Peyer's patch (tissue), 4 donors: Measurements from ENCODE around the gene OBSCN. TPM values are rescaled to one million over a fixed set of nuclear protein-coding genes. Genes with fewer than 3 reads are reported as not detected.
A peak's percentile ranks its signal among the peaks of the same experiment; 100 is the strongest.

ENCODE experiments used
- DNase-seq, 3 donors: peaks; one replicate each; pipeline ENCODE4 v3.0.0-alpha.2; 2017 to 2019
- H3K27ac ChIP-seq, 4 donors: fragments of 200-600 bp; sonication (generic); one replicate each; pipeline ENCODE4 v1.5.1; 2016 to 2019
- H3K27me3 ChIP-seq, 2 donors: fragments of 200-600 bp; sonication (generic); one replicate each; pipeline ENCODE4 v1.5.1; 2019
- H3K36me3 ChIP-seq, 3 donors: fragments of 200-600 bp; sonication (generic); one replicate each; pipeline ENCODE4 v1.5.1; 2016 to 2019
- H3K4me1 ChIP-seq, 4 donors: fragments of 200-600 bp; sonication (generic); one replicate each; pipeline ENCODE4 v1.5.1; 2016 to 2019
- H3K4me3 ChIP-seq, 4 donors: fragments of 200-600 bp; sonication (generic); 1 replicate in 3 of 4; 2 replicates in 1 of 4; pipeline ENCODE4 v1.5.1; 2016 to 2019; ENCODE audit warnings: mild to moderate bottlenecking in 1 of 4
- H3K9me3 ChIP-seq, 4 donors: fragments of 200-600 bp; sonication (generic); one replicate each; pipeline ENCODE4 v1.5.1; 2016 to 2019; ENCODE audit warnings: mild to moderate bottlenecking in 1 of 4
- CTCF ChIP-seq, 6 experiments: fragments of 450-650 bp in 4 of 6; fragments of 200-600 bp in 2 of 6; sonication (generic) in 1 of 6; IDR thresholded peaks; one replicate each; pipeline ENCODE4 v1.5.1; 2017 to 2019; ENCODE audit warnings: antibody characterized with exemption in 6 of 6, mild to moderate bottlenecking in 3 of 6, moderate library complexity in 1 of 6
- POLR2A ChIP-seq, 2 donors: fragments of 450-650 bp; IDR thresholded peaks; one replicate each; pipeline ENCODE4 v1.5.1; 2017; ENCODE audit warnings: antibody characterized with exemption in 2 of 2, mild to moderate bottlenecking in 2 of 2, moderate library complexity in 2 of 2
- total RNA-seq, 4 donors: library from RNA; depleted of rRNA; stranded (reverse); fragments of >200 nt; gene quantifications; one replicate each; pipeline ENCODE4 v1.1.0, GENCODE V29; 2016

OBSCN gene
- total RNA-seq, 4 donors from 2014 or later: 5.8 to 136 (median 34.4) TPM

GRCh38 chr1:228396770-228397662 lies 189.2 kb downstream of the OBSCN start:
- Histone ChIP-seq H3K4me1 (no peaks in the 10 kb centered on the region), H3K36me3 (peaks cover 0 to 84% (median 0%) of the 10 kb centered on the region in 3 donors), H3K4me3 (no peak overlapping the region), H3K27ac (no peak overlapping the region), H3K27me3 (no peaks in the 10 kb centered on the region), H3K9me3 (no peaks in the 10 kb centered on the region)
- peak in 1 of 3 donors; percentile 43 for DNase-seq
- TF ChIP-seq POLR2A (IDR thresholded peaks at IDR 0.05) (no peak), CTCF (IDR thresholded peaks at IDR 0.05) (no peak)

- H3K9me3 ChIP-seq: no peaks in the 10 kb centered on the region
- no peak for DNase-seq
- no peaks in the 10 kb centered on the region for H3K27me3 ChIP-seq
- TF ChIP-seq CTCF (IDR thresholded peaks at IDR 0.05) (no peak), POLR2A (IDR thresholded peaks at IDR 0.05) (no peak)
- no peak overlapping the region for H3K27ac ChIP-seq
- peaks cover 0 to 84% (median 0%) of the 10 kb centered on the region in 3 donors for H3K36me3 ChIP-seq
- H3K4me1 ChIP-seq: peaks cover 0 to 2% (median 0%) of the 10 kb centered on the region in 4 donors
- H3K4me3 ChIP-seq: no peak overlapping the region
These were observed 190.1 kb downstream of the OBSCN start for GRCh38 chr1:228397966-228398365.

- H3K36me3 ChIP-seq: peaks cover 0 to 89% (median 0%) of the 10 kb centered on the region in 3 donors
These were observed 191.1 kb downstream of the OBSCN start for GRCh38 chr1:228398741-228399461.

GRCh38 chr1:228399531-228400236 lies 191.8 kb downstream of the OBSCN start:
- Histone ChIP-seq H3K4me1 (peaks cover 0 to 19% (median 5%) of the 10 kb centered on the region in 4 donors), H3K9me3 (no peaks in the 10 kb centered on the region), H3K27ac (no peak overlapping the region), H3K4me3 (no peak overlapping the region), H3K36me3 (peaks cover 0 to 81% (median 0%) of the 10 kb centered on the region in 3 donors), H3K27me3 (no peaks in the 10 kb centered on the region)
- peak in 1 of 3 donors; percentile 38 for DNase-seq
- no peak for TF ChIP-seq CTCF (IDR thresholded peaks at IDR 0.05)
- TF ChIP-seq POLR2A (IDR thresholded peaks at IDR 0.05): no peak

More at GRCh38 chr1:228398741-228399461, 191.1 kb downstream of the OBSCN start:
- no peaks in the 10 kb centered on the region for H3K27me3 ChIP-seq
- no peak overlapping the region for H3K4me3 ChIP-seq
- no peak overlapping the region for H3K27ac ChIP-seq
- no peak for TF ChIP-seq POLR2A (IDR thresholded peaks at IDR 0.05)
- no peak for TF ChIP-seq CTCF (IDR thresholded peaks at IDR 0.05)
- DNase-seq: no peak
- peaks cover 0 to 12% (median 1%) of the 10 kb centered on the region in 4 donors for H3K4me1 ChIP-seq
- H3K9me3 ChIP-seq: no peaks in the 10 kb centered on the region

- DNase-seq: peak in 2 of 3 donors; percentile 37 to 44
- peaks cover 0 to 76% (median 0%) of the 10 kb centered on the region in 3 donors for H3K36me3 ChIP-seq
- H3K4me3 ChIP-seq: no peak overlapping the region
- TF ChIP-seq CTCF (IDR thresholded peaks at IDR 0.05) (no peak), POLR2A (IDR thresholded peaks at IDR 0.05) (no peak)
- H3K4me1 ChIP-seq: peaks cover 4 to 24% (median 9%) of the 10 kb centered on the region in 4 donors
- H3K27me3 ChIP-seq: no peaks in the 10 kb centered on the region
- H3K27ac ChIP-seq: no peak overlapping the region
- H3K9me3 ChIP-seq: no peaks in the 10 kb centered on the region
These were observed 192.4 kb downstream of the OBSCN start for GRCh38 chr1:228400237-228400651.
